Tibial artery (tissue), 4 donors: ENCODE data around the gene RAC3.

Experiments used
- DNase-seq, 2 donors: peaks; one replicate each; pipeline ENCODE4 v3.0.0-alpha.2; 2019
- H3K27ac ChIP-seq, 2 donors: fragments of 200-600 bp; sonication (generic) in 1 of 2; 1 replicate in 1 of 2; 2 replicates in 1 of 2; pipeline ENCODE4 v1.5.1; 2018 to 2019; ENCODE audit warnings: mild to moderate bottlenecking in 1 of 2
- H3K27me3 ChIP-seq, 2 donors: fragments of 200-600 bp; sonication (generic) in 1 of 2; one replicate each; pipeline versions ENCODE4 v1.5.1 to v1.6.0; 2016 to 2019
- H3K36me3 ChIP-seq, 3 donors: fragments of 200-600 bp; sonication (generic) in 2 of 3; one replicate each; pipeline ENCODE4 v1.5.1; 2016 to 2019; ENCODE audit warnings: mild to moderate bottlenecking in 2 of 3
- H3K4me1 ChIP-seq, 4 donors: fragments of 200-600 bp; sonication (generic) in 2 of 4; 1 replicate in 3 of 4; 2 replicates in 1 of 4; pipeline ENCODE4 v1.5.1; 2016 to 2019
- H3K4me3 ChIP-seq, 2 donors: fragments of 200-600 bp; sonication (generic) in 1 of 2; 1 replicate in 1 of 2; 2 replicates in 1 of 2; pipeline ENCODE4 v1.5.1; 2018 to 2019; ENCODE audit warnings: mild to moderate bottlenecking in 2 of 2
- H3K9me3 ChIP-seq, 3 donors: fragments of 200-600 bp; sonication (generic) in 1 of 3; one replicate each; pipeline ENCODE4 v1.5.1; 2016 to 2019
- intact Hi-C: fragments of 100-400 bp; cut with DNase I; formaldehyde crosslinking; loops from one replicate; pipeline ENCODE4 v1.15.0; 2023; ENCODE audit warnings: low total_unique reads
- TF ChIP-seq, protein P1 (sequence below), 2 experiments: fragments of 200-600 bp in 1 of 2; fragments of 450-650 bp in 1 of 2; IDR thresholded peaks; one replicate each; pipeline ENCODE4 v1.5.1; 2017 to 2019; ENCODE audit warnings: antibody characterized with exemption in 2 of 2, mild to moderate bottlenecking in 1 of 2, moderate library complexity in 1 of 2

RAC3 gene

DNA sequence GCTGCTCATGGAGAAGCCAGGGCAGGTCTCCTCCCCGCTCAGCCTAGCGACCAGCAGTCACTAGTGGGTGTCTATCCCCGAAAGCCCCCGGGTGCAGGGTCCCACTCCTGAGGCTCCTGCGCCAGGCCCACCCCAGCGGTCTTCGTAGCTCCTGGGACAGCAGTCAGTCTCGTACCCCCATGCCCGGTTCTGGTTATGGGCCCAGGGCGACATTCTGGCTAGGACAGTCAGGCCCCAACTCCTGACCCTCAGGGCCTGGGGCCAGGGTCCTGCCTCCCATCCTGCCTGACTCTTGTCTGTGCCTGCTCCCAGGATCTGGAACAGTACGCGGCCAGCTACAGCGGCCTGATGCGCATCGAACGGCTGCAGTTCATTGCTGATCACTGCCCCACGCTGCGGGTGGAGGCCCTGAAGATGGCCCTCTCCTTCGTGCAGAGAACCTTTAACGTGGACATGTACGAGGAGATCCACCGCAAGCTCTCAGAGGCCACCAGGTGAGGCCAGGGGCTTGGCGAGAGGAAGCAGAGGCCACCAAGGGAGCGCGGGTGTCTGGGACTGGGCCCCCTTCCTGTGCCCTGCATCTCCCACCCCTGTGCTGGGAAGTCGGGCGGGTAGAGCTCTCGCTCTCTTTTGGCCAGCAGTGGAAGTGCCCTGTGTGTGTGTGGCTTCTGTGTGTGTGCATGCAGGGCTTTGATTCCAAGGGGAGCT, 22.2 kb downstream of the RAC3 start:
- intact Hi-C loops, result no loop called here
- H3K4me3 ChIP-seq, result no peak overlapping the region
- H3K4me1 ChIP-seq, result peaks cover 6 to 45% (median 30%) of the 10 kb centered on the region in 4 donors
- H3K36me3 ChIP-seq, result peaks cover 34 to 74% (median 63%) of the 10 kb centered on the region in 3 donors
- H3K9me3 ChIP-seq, result no peaks in the 10 kb centered on the region
- no peaks in the 10 kb centered on the region for H3K27me3 ChIP-seq
- H3K27ac ChIP-seq, result no peak overlapping the region
- no peak for DNase-seq
- TF ChIP-seq, protein P1, sequence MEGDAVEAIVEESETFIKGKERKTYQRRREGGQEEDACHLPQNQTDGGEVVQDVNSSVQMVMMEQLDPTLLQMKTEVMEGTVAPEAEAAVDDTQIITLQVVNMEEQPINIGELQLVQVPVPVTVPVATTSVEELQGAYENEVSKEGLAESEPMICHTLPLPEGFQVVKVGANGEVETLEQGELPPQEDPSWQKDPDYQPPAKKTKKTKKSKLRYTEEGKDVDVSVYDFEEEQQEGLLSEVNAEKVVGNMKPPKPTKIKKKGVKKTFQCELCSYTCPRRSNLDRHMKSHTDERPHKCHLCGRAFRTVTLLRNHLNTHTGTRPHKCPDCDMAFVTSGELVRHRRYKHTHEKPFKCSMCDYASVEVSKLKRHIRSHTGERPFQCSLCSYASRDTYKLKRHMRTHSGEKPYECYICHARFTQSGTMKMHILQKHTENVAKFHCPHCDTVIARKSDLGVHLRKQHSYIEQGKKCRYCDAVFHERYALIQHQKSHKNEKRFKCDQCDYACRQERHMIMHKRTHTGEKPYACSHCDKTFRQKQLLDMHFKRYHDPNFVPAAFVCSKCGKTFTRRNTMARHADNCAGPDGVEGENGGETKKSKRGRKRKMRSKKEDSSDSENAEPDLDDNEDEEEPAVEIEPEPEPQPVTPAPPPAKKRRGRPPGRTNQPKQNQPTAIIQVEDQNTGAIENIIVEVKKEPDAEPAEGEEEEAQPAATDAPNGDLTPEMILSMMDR (IDR thresholded peaks at IDR 0.05), result no peak

DNA sequence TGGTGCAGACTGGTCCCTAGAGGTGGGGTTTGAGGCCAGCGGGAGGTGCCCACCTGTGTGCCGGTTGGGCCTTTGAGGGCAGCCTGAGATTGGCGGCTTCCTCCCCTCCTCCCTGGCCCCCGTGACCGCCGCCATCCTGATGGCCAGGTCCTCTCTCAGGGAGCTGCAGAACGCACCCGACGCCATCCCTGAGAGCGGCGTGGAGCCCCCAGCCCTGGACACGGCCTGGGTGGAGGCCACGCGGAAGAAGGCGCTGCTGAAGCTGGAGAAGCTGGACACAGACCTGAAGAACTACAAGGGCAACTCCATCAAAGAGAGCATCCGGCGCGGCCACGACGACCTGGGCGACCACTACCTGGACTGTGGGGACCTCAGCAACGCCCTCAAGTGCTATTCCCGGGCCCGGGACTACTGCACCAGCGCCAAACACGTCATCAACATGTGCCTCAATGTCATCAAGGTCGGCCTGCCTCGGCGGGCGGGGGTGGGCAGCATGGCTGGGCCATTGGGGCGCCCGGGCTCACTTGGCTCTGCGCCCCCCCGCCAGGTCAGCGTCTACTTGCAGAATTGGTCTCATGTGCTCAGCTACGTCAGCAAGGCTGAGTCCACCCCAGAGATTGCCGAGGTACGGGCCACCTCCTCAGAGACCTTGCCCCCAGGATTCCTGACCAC, 23.0 kb downstream of the RAC3 start:
- TF ChIP-seq, protein P1 (IDR thresholded peaks at IDR 0.05), result no peak
- Histone ChIP-seq H3K4me1 (peaks cover 6 to 43% (median 30%) of the 10 kb centered on the region in 4 donors), H3K27me3 (no peaks in the 10 kb centered on the region), H3K27ac (no peak overlapping the region), H3K36me3 (peaks cover 32 to 74% (median 63%) of the 10 kb centered on the region in 3 donors), H3K9me3 (no peaks in the 10 kb centered on the region), H3K4me3 (no peak overlapping the region)
- intact Hi-C loops, result no loop called here
- DNase-seq, result no peak

DNA sequence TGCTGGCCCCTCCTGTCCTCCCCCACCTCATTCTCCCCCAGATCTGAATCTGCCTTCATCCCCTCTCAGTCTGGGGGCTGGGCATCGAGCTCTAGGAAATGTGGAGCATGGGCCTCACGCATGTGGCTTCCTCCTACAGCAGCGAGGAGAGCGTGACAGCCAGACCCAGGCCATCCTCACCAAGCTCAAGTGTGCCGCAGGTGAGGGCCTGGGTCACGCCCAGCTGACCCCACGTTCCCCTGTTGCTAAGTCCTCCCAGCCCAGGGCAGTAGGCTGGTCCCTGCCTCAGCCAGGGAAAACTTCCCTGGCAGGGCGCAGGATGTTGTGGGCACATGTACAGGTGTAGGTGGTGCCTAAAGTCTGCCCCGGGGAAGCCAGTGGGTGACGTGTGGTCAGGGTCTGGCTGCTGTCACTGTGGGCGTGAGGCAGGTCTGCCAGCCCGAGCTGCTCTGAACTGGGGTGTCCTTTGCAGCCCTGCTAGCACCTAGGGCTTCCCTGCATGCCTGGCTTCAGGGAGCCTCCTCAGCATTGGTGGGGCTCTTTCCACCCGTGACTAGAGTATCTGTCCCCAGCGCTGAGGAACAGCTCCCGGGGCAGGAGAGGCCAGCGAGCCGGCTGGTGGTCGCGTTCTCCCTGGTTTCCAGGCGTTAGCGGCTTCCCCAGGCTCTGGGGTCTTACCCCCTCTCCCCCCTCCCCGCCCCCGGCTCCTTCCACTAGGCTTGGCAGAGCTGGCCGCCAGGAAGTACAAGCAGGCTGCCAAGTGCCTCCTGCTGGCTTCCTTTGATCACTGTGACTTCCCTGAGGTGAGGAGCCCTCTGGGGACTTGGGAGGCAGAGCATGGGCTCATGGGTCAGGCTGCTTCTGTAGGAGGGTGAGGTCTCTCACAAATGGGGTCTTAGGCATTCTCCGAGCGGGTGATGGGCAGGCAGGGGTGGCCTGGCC, 23.8 kb downstream of the RAC3 start:
- TF ChIP-seq, protein P1 (IDR thresholded peaks at IDR 0.05), result no peak
- H3K4me3 ChIP-seq, result no peak overlapping the region
- no peaks in the 10 kb centered on the region for H3K27me3 ChIP-seq
- peaks cover 29 to 75% (median 60%) of the 10 kb centered on the region in 3 donors for H3K36me3 ChIP-seq
- no peak overlapping the region for H3K27ac ChIP-seq
- no peaks in the 10 kb centered on the region for H3K9me3 ChIP-seq
- no peak for DNase-seq
- peaks cover 6 to 34% (median 26%) of the 10 kb centered on the region in 4 donors for H3K4me1 ChIP-seq
- intact Hi-C loops, result no loop called here

DNA sequence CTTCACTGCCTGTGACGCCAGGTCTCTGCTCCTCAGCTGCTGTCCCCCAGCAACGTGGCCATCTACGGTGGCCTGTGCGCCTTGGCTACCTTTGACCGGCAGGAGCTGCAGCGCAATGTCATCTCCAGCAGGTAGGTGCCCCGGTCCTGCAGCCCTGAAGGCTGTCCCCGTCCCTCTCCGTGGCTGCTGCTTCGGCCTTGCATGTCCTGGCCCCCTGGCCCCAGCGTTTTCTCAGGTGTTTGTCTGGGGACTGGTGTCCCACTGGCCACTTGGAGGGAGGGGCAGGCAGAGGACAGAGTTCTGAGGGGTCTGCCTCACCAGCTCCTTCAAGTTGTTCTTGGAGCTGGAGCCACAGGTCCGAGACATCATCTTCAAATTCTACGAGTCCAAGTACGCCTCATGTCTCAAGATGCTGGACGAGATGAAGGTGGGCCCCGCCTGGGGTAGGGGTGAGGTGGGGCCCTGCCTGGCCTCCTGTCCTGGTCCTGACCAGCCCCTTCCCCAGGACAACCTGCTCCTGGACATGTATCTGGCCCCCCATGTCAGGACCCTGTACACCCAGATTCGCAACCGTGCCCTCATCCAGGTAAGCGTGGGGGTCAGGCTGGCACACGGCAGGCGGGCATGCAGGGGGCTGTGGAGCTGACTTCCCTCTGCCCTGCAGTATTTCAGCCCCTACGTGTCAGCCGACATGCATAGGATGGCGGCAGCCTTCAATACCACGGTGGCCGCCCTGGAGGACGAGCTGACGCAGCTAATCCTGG, 24.7 kb downstream of the RAC3 start:
- no peak overlapping the region for H3K27ac ChIP-seq
- peaks cover 6 to 26% (median 19%) of the 10 kb centered on the region in 4 donors for H3K4me1 ChIP-seq
- peaks cover 37 to 81% (median 68%) of the 10 kb centered on the region in 3 donors for H3K36me3 ChIP-seq
- intact Hi-C loops, result no loop called here
- no peaks in the 10 kb centered on the region for H3K9me3 ChIP-seq
- no peaks in the 10 kb centered on the region for H3K27me3 ChIP-seq
- H3K4me3 ChIP-seq, result no peak overlapping the region
- no peak for DNase-seq
- TF ChIP-seq, protein P1 (IDR thresholded peaks at IDR 0.05), result no peak
